Activated B cell treated with CpG ODN at 0.5 μM for 24 hours (primary cell): ENCODE results near the gene RPAP3. TPM values are rescaled to one million over a fixed set of nuclear protein-coding genes. Genes with fewer than 3 reads are reported as not detected.

Experiments
- ATAC-seq: fragments of 200-7000 bp; cut with Tn5 transposase; one replicate; pipeline ENCODE4 v1.10.0; 2021; ENCODE audit warnings: low read depth, mild to moderate bottlenecking, moderate library complexity
- CTCF ChIA-PET: fragments of 350-600 bp; sonication (Branson Sonifier 250); formaldehyde crosslinking; loops from one replicate; lab custom pipeline; 2021; ENCODE audit warnings: antibody characterized with exemption; lab: Charles Lee
- POLR2A ChIA-PET: fragments of 350-600 bp; sonication (Branson Sonifier 250); formaldehyde crosslinking; loops from one replicate; lab custom pipeline; 2021; ENCODE audit warnings: antibody characterized with exemption; lab: Charles Lee
- DNase-seq: peaks from one replicate; pipeline ENCODE4 v3.0.0; 2022
- H3K27ac Mint-ChIP-seq: one replicate; pipeline ENCODE4 v1.8.0; 2020; ENCODE audit warnings: mixed read lengths
- H3K27me3 Mint-ChIP-seq: one replicate; pipeline ENCODE4 v1.8.0; 2021; ENCODE audit warnings: mixed read lengths
- H3K36me3 Mint-ChIP-seq: one replicate; pipeline ENCODE4 v1.8.0; 2021; ENCODE audit warnings: low read depth, mixed read lengths
- H3K4me1 Mint-ChIP-seq: one replicate; pipeline ENCODE4 v1.8.0; 2021; ENCODE audit warnings: mixed read lengths
- H3K4me3 Mint-ChIP-seq: one replicate; pipeline ENCODE4 v1.8.0; 2020; ENCODE audit warnings: mild to moderate bottlenecking, mixed read lengths
- H3K9me3 Mint-ChIP-seq: one replicate; pipeline ENCODE4 v1.8.0; 2020; ENCODE audit warnings: mixed read lengths
- CTCF ChIP-seq: fragments of 200-600 bp; IDR thresholded peaks from one replicate; pipeline ENCODE4 v1.8.0; 2022; ENCODE audit warnings: antibody characterized with exemption, mild to moderate bottlenecking
- intact Hi-C: fragments of 100-400 bp; cut with micrococcal nuclease; formaldehyde crosslinking; loops from one replicate; pipeline ENCODE4 v1.15.1; 2024
- total RNA-seq: library from RNA; stranded (reverse); gene quantifications from 2 replicates; pipeline ENCODE4 v1.2.3, GENCODE V29; 2022

RPAP3 gene, protein sequence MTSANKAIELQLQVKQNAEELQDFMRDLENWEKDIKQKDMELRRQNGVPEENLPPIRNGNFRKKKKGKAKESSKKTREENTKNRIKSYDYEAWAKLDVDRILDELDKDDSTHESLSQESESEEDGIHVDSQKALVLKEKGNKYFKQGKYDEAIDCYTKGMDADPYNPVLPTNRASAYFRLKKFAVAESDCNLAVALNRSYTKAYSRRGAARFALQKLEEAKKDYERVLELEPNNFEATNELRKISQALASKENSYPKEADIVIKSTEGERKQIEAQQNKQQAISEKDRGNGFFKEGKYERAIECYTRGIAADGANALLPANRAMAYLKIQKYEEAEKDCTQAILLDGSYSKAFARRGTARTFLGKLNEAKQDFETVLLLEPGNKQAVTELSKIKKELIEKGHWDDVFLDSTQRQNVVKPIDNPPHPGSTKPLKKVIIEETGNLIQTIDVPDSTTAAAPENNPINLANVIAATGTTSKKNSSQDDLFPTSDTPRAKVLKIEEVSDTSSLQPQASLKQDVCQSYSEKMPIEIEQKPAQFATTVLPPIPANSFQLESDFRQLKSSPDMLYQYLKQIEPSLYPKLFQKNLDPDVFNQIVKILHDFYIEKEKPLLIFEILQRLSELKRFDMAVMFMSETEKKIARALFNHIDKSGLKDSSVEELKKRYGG
- 58.4 and 60.5 TPM in 2 replicates for total RNA-seq

- TF ChIP-seq CTCF: no peak
- ChIA-PET CTCF (interaction anchor here (0.7 to 3.5 kb wide), 11 partner anchors 8 to 673 kb away, joined by 3 to 16 read pairs (median 4); partner anchors contain the start of gene SLC48A1), POLR2A (interaction anchor here (0.6 to 3.4 kb wide), 22 partner anchors 9 to 1716 kb away, joined by 3 to 30 read pairs (median 5); partner anchors contain the start of genes ENDOU, HDAC7, RAPGEF3 and SLC48A1)
- intact Hi-C loops: loop anchor here (1.0 to 10.0 kb wide), 15 partner anchors 35 to 1978 kb away; partner anchors contain the start of genes AMIGO2, ARID2, PCED1B and SCAF11
- ATAC-seq: peak; percentile 90
- Mint-ChIP-seq H3K9me3 (no peaks in the 10 kb centered on the region), H3K27ac (peak within 1 kb of the TSS; percentile 98), H3K27me3 (no peaks in the 10 kb centered on the region), H3K36me3 (peaks cover 23% of the 10 kb centered on the region), H3K4me1 (peaks cover 76% of the 10 kb centered on the region), H3K4me3 (peak within 1 kb of the TSS; percentile 97)
- peak; percentile 96 for DNase-seq
These were observed at the start of gene RPAP3 for GRCh38 chr12:47705566-47706425. Gene RPAP3 (minus strand): TSS chr12:47706030. CDS start chr12:47702840, 3,190 bp downstream.

DNA sequence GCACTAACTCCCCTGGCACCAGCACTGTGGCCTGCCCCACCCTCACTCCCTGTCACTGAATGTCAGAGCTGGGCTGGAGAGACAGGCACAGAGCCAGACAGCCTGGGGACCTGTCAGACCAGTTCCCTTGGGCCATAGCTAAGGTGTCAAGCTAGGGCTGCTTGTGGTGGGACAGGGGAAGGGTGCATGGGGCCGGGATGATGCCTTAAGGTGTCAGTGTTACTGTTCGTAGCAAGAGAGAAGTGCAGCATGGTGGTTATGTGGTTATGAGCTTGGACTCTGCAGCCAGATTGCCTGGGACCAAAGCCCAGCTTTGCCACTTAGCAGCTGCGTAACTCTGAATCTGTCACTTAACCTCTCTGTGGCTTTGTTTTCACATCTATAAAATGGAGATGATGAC lies 49.1 kb upstream of the RPAP3 start:
- ChIA-PET POLR2A (interaction anchor here (1.0 to 5.9 kb wide), 9 partner anchors 8 to 64 kb away, joined by 3 to 84 read pairs (median 6); partner anchors contain the start of genes RPAP3 and SLC48A1), CTCF (interaction anchor here (1.1 to 10.8 kb wide), 7 partner anchors 12 to 83 kb away, joined by 4 to 298 read pairs (median 7); partner anchors contain the start of gene SLC48A1)
- H3K4me1 Mint-ChIP-seq: peaks cover 68% of the 10 kb centered on the region
- peak overlapping the region; percentile 61 for H3K27ac Mint-ChIP-seq
- no peaks in the 10 kb centered on the region for H3K36me3 Mint-ChIP-seq
- no peak for TF ChIP-seq CTCF
- peak overlapping the region; percentile 46 for H3K4me3 Mint-ChIP-seq
- DNase-seq (no peak), ATAC-seq (no peak)
- intact Hi-C loops: loop anchor here (1.0 to 5.0 kb wide), 3 partner anchors 8 to 358 kb away; no protein-coding TSS in a partner anchor
- no peaks in the 10 kb centered on the region for H3K9me3 Mint-ChIP-seq
- H3K27me3 Mint-ChIP-seq: no peaks in the 10 kb centered on the region

DNA sequence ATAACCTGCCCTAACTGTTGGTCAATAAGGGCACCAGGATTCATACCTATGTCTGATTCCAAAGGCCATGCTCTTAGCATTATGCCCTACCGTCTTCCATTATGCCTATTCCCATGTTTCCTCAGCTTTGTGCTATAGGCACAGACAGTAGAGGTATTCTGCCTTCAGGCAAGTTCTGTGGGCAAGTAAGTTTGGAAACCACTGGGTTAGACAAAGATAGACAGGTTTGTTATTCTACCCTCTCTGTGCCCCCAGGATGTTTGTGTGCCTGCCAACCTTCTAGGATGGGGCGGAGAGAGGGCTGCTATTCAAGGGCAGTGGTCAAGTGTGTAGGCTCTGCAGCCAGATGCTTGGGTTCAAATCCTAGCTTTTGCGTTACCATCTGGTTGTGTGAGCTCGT lies 48.3 kb upstream of the RPAP3 start:
- ATAC-seq (no peak), DNase-seq (no peak)
- no peaks in the 10 kb centered on the region for H3K36me3 Mint-ChIP-seq
- no peak overlapping the region for H3K4me3 Mint-ChIP-seq
- H3K4me1 Mint-ChIP-seq: peaks cover 65% of the 10 kb centered on the region
- no peak overlapping the region for H3K27ac Mint-ChIP-seq
- ChIA-PET CTCF (interaction anchor here (1.0 to 10.8 kb wide), 4 partner anchors 12 to 39 kb away, joined by 3 to 298 read pairs (median 7); partner anchors contain the start of gene SLC48A1), POLR2A (interaction anchor here (5.9 kb wide), 1 partner anchor 12 kb away, joined by 84 read pairs; no protein-coding TSS in a partner anchor)
- TF ChIP-seq CTCF: no peak
- no peaks in the 10 kb centered on the region for H3K9me3 Mint-ChIP-seq
- H3K27me3 Mint-ChIP-seq: no peaks in the 10 kb centered on the region
- intact Hi-C loops: no loop called here

DNA sequence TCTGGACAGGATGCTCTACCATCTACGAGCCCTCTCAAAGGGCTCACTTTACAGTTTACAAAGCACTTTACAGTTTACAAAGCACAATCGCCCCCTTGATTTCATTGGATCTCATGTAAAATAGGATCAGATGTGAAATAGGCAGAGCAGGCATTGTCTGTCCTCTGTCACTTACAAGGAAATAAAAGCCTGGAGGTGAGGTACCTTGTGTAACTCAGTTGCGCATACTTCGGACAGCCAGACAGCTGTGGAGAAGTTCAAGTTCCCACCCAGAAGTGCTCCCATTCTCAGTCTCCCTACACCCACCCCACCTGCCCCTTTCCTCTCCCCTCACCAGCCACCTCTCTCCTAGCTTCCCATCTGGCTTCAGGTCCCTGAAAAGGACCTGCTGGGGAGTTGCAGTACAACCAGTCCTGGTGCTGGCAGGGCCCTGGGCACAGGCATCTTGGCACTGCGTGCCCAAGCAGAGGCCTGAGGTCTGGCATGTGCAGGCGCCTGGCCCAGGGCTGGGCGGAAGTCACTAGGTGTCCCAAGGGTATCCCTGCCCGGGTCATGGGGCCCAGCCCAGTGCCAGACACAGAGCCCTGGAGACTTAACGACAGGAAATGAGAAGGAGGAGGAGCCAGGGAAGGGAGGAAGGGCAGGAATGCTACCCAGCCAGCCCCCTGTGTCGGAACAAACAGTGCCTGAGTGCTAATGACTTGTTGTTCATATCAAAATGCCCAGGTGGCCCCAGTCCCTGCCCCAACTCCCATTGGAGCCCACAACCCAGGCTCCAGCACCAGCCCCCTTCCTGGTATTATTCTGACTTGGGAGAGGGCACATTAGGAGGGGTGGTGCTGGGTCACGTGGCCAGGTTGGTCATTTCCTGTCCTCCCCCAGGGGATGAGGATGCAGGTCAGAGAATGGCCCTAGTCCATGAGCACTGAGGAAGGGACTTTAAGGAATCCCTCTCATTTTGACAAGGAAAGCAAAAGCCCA lies 47.5 kb upstream of the RPAP3 start:
- H3K36me3 Mint-ChIP-seq: no peaks in the 10 kb centered on the region
- no peak for DNase-seq
- CTCF ChIA-PET: interaction anchor here (1.0 to 10.8 kb wide), 4 partner anchors 11 to 19 kb away, joined by 3 to 298 read pairs (median 6); partner anchors contain the start of gene SLC48A1
- POLR2A ChIA-PET: no interaction called here
- no peaks in the 10 kb centered on the region for H3K9me3 Mint-ChIP-seq
- intact Hi-C loops: no loop called here
- peak overlapping the region; percentile 71 for H3K27ac Mint-ChIP-seq
- no peaks in the 10 kb centered on the region for H3K27me3 Mint-ChIP-seq
- peak; percentile 41 for ATAC-seq
- TF ChIP-seq CTCF: no peak
- no peak overlapping the region for H3K4me3 Mint-ChIP-seq
- H3K4me1 Mint-ChIP-seq: peaks cover 67% of the 10 kb centered on the region
